Measurements from ENCODE around the gene ADAT2.

- TF ChIP-seq EP300 (IDR thresholded peaks at IDR 0.05), result no peak
- no peak for TF ChIP-seq CTCF (IDR thresholded peaks at IDR 0.05)
- TF ChIP-seq POLR2AphosphoS5 (IDR thresholded peaks at IDR 0.05), result no peak
Observed at GRCh38 chr6:143490775-143491174, 40.3 kb upstream of the ADAT2 start.

Measured in sigmoid colon (tissue), 4 donors.